Measurements from ENCODE around the gene PRPF8. TPM values are rescaled to one million over a fixed set of nuclear protein-coding genes. Genes with fewer than 3 reads are reported as not detected.

Gene PRPF8
- total RNA-seq, 4 donors from 2014 or later = 145 to 281 (median 182) TPM

GRCh38 chr17:1709971-1710806 is 25.5 kb upstream of the PRPF8 start, which contains the start of gene TLCD2:
TSS of gene TLCD2 (minus strand) at chr17:1710377. CDS start at chr17:1710242, 135 bp downstream.
- TF ChIP-seq, protein P1, sequence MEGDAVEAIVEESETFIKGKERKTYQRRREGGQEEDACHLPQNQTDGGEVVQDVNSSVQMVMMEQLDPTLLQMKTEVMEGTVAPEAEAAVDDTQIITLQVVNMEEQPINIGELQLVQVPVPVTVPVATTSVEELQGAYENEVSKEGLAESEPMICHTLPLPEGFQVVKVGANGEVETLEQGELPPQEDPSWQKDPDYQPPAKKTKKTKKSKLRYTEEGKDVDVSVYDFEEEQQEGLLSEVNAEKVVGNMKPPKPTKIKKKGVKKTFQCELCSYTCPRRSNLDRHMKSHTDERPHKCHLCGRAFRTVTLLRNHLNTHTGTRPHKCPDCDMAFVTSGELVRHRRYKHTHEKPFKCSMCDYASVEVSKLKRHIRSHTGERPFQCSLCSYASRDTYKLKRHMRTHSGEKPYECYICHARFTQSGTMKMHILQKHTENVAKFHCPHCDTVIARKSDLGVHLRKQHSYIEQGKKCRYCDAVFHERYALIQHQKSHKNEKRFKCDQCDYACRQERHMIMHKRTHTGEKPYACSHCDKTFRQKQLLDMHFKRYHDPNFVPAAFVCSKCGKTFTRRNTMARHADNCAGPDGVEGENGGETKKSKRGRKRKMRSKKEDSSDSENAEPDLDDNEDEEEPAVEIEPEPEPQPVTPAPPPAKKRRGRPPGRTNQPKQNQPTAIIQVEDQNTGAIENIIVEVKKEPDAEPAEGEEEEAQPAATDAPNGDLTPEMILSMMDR (IDR thresholded peaks at IDR 0.05; ENCODE audit: low read depth) = no peak

GRCh38 chr17:1709403-1709951 is 24.8 kb upstream of the PRPF8 start:
- TF ChIP-seq, protein P1 (IDR thresholded peaks at IDR 0.05; ENCODE audit: low read depth) = no peak

- TF ChIP-seq, protein P1 (IDR thresholded peaks at IDR 0.05; ENCODE audit: low read depth) = no peak
Observed at GRCh38 chr17:1707107-1707506, 22.4 kb upstream of the PRPF8 start.

GRCh38 chr17:1705004-1705403 is 20.3 kb upstream of the PRPF8 start:
- TF ChIP-seq, protein P1 (IDR thresholded peaks at IDR 0.05; ENCODE audit: low read depth) = no peak

GRCh38 chr17:1703063-1703462 is 18.4 kb upstream of the PRPF8 start:
- TF ChIP-seq, protein P1 (IDR thresholded peaks at IDR 0.05; ENCODE audit: low read depth) = no peak

GRCh38 chr17:1697681-1698080 is 13.0 kb upstream of the PRPF8 start:
- TF ChIP-seq, protein P1 (IDR thresholded peaks at IDR 0.05; ENCODE audit: low read depth) = no peak

DNA sequence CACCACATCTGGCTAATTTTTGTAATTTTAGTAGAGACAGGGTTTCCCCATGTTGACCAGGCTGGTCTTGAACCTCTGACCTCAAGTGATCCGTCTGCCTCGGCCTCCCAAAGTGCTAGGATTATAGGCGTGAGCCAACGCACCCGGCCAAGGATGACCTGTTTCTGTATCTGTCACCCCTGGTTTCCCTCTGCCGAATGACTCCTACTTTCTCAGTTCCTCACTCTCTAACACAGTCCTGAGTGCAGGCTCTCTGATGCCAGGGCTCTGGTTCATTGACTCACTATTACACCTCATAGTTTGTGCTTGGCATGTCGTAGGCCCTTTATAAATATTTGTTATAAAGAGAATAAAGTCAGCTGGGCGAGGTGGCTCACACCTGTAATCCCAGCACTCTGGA is 10.7 kb upstream of the PRPF8 start:
- TF ChIP-seq, protein P1 (IDR thresholded peaks at IDR 0.05; ENCODE audit: low read depth) = no peak
